Measurements from ENCODE around the gene ME2.
"Not testable (repeated sequence)": the region's sequence is repeated elsewhere in the genome, so short reads cannot be mapped to it uniquely, and the experiment has no call there.

Gene ME2

GRCh38 chr18:50909261-50909660 is 30.3 kb downstream of the ME2 start:
- in situ Hi-C loops (cut with MboI; ENCODE audit: low sequenced_read_pairs) = no loop called here

DNA sequence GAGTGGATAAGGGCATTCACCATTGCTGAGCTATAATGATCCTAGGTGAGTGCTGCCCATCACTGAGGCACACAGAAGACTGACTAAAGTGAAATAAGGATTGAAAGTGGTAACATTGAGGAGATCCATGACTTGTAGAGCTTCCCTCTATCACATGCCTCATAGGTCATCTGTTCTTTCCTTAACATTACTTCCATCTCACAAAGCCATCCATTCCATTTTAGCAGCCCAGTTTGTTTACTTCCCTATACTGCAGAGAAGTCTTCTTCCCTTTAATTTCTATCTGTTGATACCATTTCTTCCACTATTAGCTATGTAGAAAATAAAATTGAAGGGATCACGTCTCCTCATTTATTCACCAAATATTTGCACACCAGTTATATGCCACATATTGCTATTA is 32.1 kb downstream of the ME2 start:
- in situ Hi-C loops (cut with MboI; ENCODE audit: low sequenced_read_pairs) = no loop called here

GRCh38 chr18:50917021-50917420 is 38.1 kb downstream of the ME2 start:
- in situ Hi-C loops (cut with MboI; ENCODE audit: low sequenced_read_pairs) = no loop called here

DNA sequence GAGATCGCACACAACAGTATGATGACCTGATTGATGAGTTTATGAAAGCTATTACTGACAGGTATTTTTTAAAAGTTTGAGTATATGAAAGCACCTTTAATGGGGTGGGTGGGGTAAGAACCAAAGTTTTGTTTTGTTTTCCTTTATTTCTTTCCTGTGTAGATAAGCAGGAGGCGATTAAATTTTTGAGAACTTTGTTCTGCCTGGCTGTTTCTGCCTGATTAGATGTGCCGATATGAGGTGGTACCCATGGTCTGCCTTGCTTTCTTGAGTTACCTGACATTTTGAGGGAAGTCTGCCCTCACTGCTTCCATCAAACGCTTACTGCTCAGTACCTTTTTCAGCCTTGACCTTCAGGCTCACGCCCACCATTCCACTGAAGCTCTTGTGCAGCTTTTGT is 39.2 kb downstream of the ME2 start:
- in situ Hi-C loops (cut with MboI; ENCODE audit: low sequenced_read_pairs) = no loop called here

DNA sequence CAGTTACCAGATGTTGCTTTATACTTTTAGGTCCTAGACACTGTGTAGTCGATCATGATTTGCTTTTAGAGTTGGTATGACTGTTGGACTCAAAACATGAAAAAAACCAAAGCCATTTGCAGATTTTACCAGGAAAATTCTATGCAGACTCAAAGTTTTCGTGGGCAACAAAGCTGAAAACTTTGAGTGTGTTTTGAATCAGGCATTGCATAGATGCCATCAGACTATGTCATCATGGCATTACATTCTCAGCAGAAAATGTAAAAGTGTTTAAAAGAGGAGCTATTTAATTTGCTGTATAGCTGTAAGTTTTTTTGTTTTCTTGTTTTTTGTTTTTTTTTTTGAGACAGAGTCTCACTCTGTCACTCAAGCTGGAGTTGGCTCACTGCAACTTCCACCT is 45.5 kb downstream of the ME2 start:
- in situ Hi-C loops (cut with MboI; ENCODE audit: low sequenced_read_pairs) = no loop called here

DNA sequence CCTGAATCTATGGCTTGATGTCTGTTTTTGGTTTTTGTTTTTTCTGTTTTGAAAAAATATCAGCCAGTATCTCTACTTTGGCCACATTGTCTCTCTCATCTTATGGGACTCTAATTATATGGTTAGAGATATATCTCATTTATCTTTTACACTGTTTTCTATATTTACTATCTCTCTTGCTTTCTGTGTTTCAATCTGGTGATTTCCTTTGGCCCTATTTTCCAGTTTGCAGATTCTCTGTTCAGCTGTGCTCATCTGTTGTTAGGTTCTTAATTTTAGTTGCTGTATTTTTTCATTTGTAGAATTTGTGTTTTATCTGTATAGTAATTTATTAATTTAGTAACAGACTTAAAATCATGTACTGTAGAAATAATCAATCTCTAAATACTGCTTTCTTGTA is 47.6 kb downstream of the ME2 start:
- in situ Hi-C loops (cut with MboI; ENCODE audit: low sequenced_read_pairs) = no loop called here

DNA sequence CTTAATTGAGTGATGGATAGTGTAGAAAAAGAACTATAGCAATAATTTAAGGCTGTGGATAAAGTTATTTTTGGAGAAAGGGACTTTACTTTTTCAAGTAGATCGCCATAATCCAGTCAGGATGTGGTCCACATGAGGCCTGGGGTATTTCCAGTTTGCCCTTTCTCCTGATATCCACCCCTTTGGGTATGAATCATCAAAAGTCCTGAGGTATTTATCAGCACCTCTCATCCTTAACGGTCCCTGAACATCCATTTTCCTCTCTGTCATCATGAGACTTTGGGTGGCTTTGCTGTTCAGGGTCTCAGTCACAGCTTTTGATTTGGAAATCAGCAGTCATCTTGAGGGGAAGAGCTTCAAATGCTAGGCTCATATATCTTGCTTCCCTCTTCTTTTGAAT is 49.6 kb downstream of the ME2 start:
- in situ Hi-C loops (cut with MboI; ENCODE audit: low sequenced_read_pairs) = no loop called here

GRCh38 chr18:50933684-50934083 is 54.8 kb downstream of the ME2 start:
- in situ Hi-C loops (cut with MboI; ENCODE audit: low sequenced_read_pairs) = no loop called here

- in situ Hi-C loops (cut with MboI; ENCODE audit: low sequenced_read_pairs) = no loop called here
Observed at GRCh38 chr18:50934545-50935211, 55.8 kb downstream of the ME2 start.

- in situ Hi-C loops (cut with MboI; ENCODE audit: low sequenced_read_pairs) = no loop called here
Observed at GRCh38 chr18:50935493-50936191, 56.7 kb downstream of the ME2 start.

DNA sequence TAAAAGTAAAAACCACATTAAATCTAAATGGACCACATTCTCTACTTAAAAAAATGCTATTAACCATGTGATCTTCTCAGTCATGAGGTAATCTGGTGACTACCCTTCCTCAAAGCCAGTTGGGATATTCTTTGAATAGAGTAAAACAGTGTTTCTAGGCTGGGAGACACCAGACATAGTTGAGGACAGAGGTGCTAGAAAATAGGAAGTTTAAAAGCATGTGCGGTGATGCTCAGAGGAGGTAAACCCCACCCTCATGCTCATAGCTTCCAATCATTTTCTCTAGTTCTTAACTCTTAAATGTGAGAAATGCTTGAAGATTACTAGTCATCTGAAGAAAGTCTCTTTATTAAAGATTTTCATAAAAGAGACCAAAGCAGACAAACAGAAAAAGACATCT is 58.3 kb downstream of the ME2 start:
- in situ Hi-C loops (cut with MboI; ENCODE audit: low sequenced_read_pairs) = no loop called here

GRCh38 chr18:50938912-50939311 is 60.0 kb downstream of the ME2 start:
- in situ Hi-C loops (cut with MboI; ENCODE audit: low sequenced_read_pairs) = no loop called here

- in situ Hi-C loops (cut with MboI; ENCODE audit: low sequenced_read_pairs) = no loop called here
Observed at GRCh38 chr18:50944245-50944932, 65.5 kb downstream of the ME2 start.

GRCh38 chr18:50945918-50946317 is 67.0 kb downstream of the ME2 start:
- in situ Hi-C loops (cut with MboI; ENCODE audit: low sequenced_read_pairs) = not testable (repeated sequence)

GRCh38 chr18:50947899-50948298 is 69.0 kb downstream of the ME2 start:
- in situ Hi-C loops (cut with MboI; ENCODE audit: low sequenced_read_pairs) = no loop called here

GRCh38 chr18:50949185-50949584 is 70.3 kb downstream of the ME2 start:
- in situ Hi-C loops (cut with MboI; ENCODE audit: low sequenced_read_pairs) = no loop called here

DNA sequence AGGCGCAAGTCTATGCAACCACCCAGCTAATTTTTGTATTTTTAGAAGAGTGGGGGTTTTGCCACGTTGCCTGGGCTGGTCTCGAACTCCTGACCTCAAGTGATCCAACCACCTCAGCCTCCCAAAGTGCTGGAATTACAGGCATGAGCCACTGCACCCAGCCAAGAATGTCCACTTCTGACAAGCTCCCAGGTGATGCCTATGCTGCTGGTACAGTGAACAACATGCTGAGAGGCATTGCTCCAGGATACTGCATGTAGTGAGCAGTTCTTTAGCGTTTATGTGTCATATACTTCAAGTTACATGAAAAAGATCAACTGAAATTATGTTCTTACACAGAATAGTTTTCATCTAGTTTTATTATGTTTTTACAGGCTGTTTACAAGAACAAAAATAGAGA is 71.7 kb downstream of the ME2 start:
- in situ Hi-C loops (cut with MboI; ENCODE audit: low sequenced_read_pairs) = no loop called here

GRCh38 chr18:50953822-50954221 is 74.9 kb downstream of the ME2 start:
- in situ Hi-C loops (cut with MboI; ENCODE audit: low sequenced_read_pairs) = no loop called here

DNA sequence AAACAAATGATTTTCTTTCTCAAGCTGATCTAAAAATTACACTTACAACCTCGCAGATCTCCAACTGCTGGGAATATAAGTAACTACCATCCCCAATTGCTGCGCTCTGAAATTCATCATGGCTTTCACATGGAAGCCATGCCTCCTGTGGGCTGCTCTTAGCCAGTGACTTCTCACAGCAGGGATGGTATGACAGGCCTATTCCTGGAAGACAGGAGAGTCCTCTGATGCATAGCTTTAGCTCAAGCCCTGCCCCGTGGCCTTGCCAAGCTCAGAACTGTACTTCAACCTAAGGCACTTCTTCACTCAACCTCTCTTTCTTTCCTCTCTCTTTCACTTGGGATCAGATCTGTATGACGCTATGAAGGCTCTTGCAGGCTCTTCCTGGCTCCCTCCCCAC is 76.3 kb downstream of the ME2 start:
- in situ Hi-C loops (cut with MboI; ENCODE audit: low sequenced_read_pairs) = no loop called here

- in situ Hi-C loops (cut with MboI; ENCODE audit: low sequenced_read_pairs) = no loop called here
Observed at GRCh38 chr18:50956116-50956515, 77.2 kb downstream of the ME2 start.

DNA sequence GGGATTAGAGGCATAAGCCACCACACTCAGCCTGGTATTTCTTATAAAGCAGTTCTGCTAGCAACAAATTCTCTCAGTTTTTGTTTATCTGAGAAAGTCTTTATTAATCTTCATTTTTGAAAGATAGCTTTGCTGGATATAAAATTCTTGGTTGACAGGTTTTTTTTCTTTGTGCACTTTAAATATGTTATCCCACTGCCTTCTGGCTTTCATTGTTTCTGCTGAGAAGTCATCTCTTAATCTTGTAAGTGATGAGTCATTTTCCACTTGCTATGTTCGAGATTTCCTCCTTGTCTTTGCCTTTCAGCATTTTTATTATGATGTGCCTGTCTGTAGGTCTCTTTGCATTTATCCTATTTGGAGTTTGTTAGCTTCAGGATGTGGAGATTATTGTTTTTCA is 83.1 kb downstream of the ME2 start:
- in situ Hi-C loops (cut with MboI; ENCODE audit: low sequenced_read_pairs) = no loop called here

Measured in HL-60/S4 treated with retinoic acid at 250 ng/mL for 4 days and 3 days (cell line).